OCI-M2 (cell line): ENCODE results near the gene CLIC3.
A peak's percentile ranks its signal among the peaks of the same experiment; 100 is the strongest.

Experiments
- DNase-seq: peaks from one replicate; lab custom pipeline; 2025; ENCODE audit not compliant: unreplicated experiment; lab: John Stamatoyannopoulos, UW

CLIC3 gene

GRCh38 chr9:136954270-136955083 is 41.9 kb downstream of the CLIC3 start:
- no peak for DNase-seq

GRCh38 chr9:136953771-136954269 is 42.5 kb downstream of the CLIC3 start:
- DNase-seq, result no peak

GRCh38 chr9:136952876-136953770 is 43.2 kb downstream of the CLIC3 start:
- no peak for DNase-seq

- no peak for DNase-seq
Observed at GRCh38 chr9:136952321-136952850, 44.0 kb downstream of the CLIC3 start.

- DNase-seq, result no peak
Observed at GRCh38 chr9:136951541-136952320, 44.6 kb downstream of the CLIC3 start, which contains the start of gene LCN12. LCN12 (plus strand) TSS chr9:136952273; CDS start chr9:136952328, 55 bp downstream.

GRCh38 chr9:136950656-136951276 is 45.6 kb downstream of the CLIC3 start:
- DNase-seq, result no peak

GRCh38 chr9:136949817-136950655 is 46.3 kb downstream of the CLIC3 start:
- peak; percentile 47 for DNase-seq

GRCh38 chr9:136949239-136949816 is 47.0 kb downstream of the CLIC3 start:
- no peak for DNase-seq

GRCh38 chr9:136947955-136948510 is 48.3 kb downstream of the CLIC3 start:
- DNase-seq, result no peak

GRCh38 chr9:136947028-136947891 is 49.1 kb downstream of the CLIC3 start:
- DNase-seq, result no peak

- DNase-seq, result no peak
Observed at GRCh38 chr9:136946228-136947027, 49.9 kb downstream of the CLIC3 start.

GRCh38 chr9:136945333-136946227 is 50.8 kb downstream of the CLIC3 start:
- no peak for DNase-seq
